ENCODE results near the gene UBQLN4. TPM values are rescaled to one million over a fixed set of nuclear protein-coding genes. Genes with fewer than 3 reads are reported as not detected.

The UBQLN4 gene
- total RNA-seq, 4 donors from 2014 or later: 19.8 to 31.0 (median 26.9) TPM

GRCh38 chr1:156024801-156025200 lies 28.8 kb downstream of the UBQLN4 start:
- TF ChIP-seq CTCF (IDR thresholded peaks at IDR 0.05): no peak
- TF ChIP-seq POLR2A (IDR thresholded peaks at IDR 0.05): no peak
- WGBS, 2 donors: 83 to 84% methylated on average over 5 of the region's 5 CpGs
- intact Hi-C loops (cut with DNase I; ENCODE audit: low total_unique reads): no loop called here
- no peak overlapping the region for H3K4me3 ChIP-seq (ENCODE audit: low read depth, poor library complexity, severe bottlenecking)
- DNase-seq (ENCODE audit: low spot score in 2 of 2): no peak

- H3K4me3 ChIP-seq (ENCODE audit: low read depth, poor library complexity, severe bottlenecking): no peak overlapping the region
- no peak for DNase-seq (ENCODE audit: low spot score in 2 of 2)
- WGBS, 2 donors: 73 to 75% methylated on average over 2 of the region's 2 CpGs
- intact Hi-C loops (cut with DNase I; ENCODE audit: low total_unique reads): no loop called here
- TF ChIP-seq POLR2A (IDR thresholded peaks at IDR 0.05) (no peak), CTCF (IDR thresholded peaks at IDR 0.05) (no peak)
Observed at GRCh38 chr1:156021954-156022353, 31.6 kb downstream of the UBQLN4 start.

- TF ChIP-seq POLR2A (IDR thresholded peaks at IDR 0.05) (no peak), CTCF (IDR thresholded peaks at IDR 0.05) (no peak)
- 1 to 3% methylated on average over 4 of the region's 4 CpGs for WGBS, 2 donors
- intact Hi-C loops (cut with DNase I; ENCODE audit: low total_unique reads): no loop called here
Observed at GRCh38 chr1:156021093-156021428, 32.5 kb downstream of the UBQLN4 start.

GRCh38 chr1:156020293-156021092 lies 33.1 kb downstream of the UBQLN4 start, which contains the start of gene SSR2:
Gene SSR2 (minus strand): TSS chr1:156020951. CDS start chr1:156020167, 784 bp downstream.
- DNase-seq (ENCODE audit: low spot score in 2 of 2): peak; percentile 90 to 96
- H3K4me3 ChIP-seq (ENCODE audit: low read depth, poor library complexity, severe bottlenecking): peak within 1 kb of the TSS; percentile 34
- intact Hi-C loops (cut with DNase I; ENCODE audit: low total_unique reads): no loop called here
- WGBS, 2 donors: 0 to 1% methylated on average over 36 to 45 of the region's 45 CpGs
- TF ChIP-seq CTCF (IDR thresholded peaks at IDR 0.05): no peak
- TF ChIP-seq POLR2A (IDR thresholded peaks at IDR 0.05): no peak

More at GRCh38 chr1:156021093-156021428, 32.5 kb downstream of the UBQLN4 start:
- DNase-seq (ENCODE audit: low spot score in 2 of 2): no peak
- H3K4me3 ChIP-seq (ENCODE audit: low read depth, poor library complexity, severe bottlenecking): peak overlapping the region; percentile 34

- TF ChIP-seq POLR2A (IDR thresholded peaks at IDR 0.05) (no peak), CTCF (IDR thresholded peaks at IDR 0.05) (no peak)
- intact Hi-C loops (cut with DNase I; ENCODE audit: low total_unique reads): no loop called here
- DNase-seq (ENCODE audit: low spot score in 2 of 2): no peak
- peak overlapping the region; percentile 34 for H3K4me3 ChIP-seq (ENCODE audit: low read depth, poor library complexity, severe bottlenecking)
- 33 to 51% methylated on average over 8 of the region's 8 CpGs for WGBS, 2 donors
Observed at GRCh38 chr1:156019946-156020292, 33.7 kb downstream of the UBQLN4 start.

GRCh38 chr1:156014829-156015228 lies 38.8 kb downstream of the UBQLN4 start:
- H3K4me3 ChIP-seq (ENCODE audit: low read depth, poor library complexity, severe bottlenecking): no peak overlapping the region
- TF ChIP-seq POLR2A (IDR thresholded peaks at IDR 0.05) (no peak), CTCF (IDR thresholded peaks at IDR 0.05) (no peak)
- intact Hi-C loops (cut with DNase I; ENCODE audit: low total_unique reads): no loop called here
- 93 to 94% methylated on average over 7 of the region's 7 CpGs for WGBS, 2 donors
- no peak for DNase-seq (ENCODE audit: low spot score in 2 of 2)
